ENCODE data around the gene EGFL7. TPM values are rescaled to one million over a fixed set of nuclear protein-coding genes. Genes with fewer than 3 reads are reported as not detected.

Gene EGFL7
- total RNA-seq, 1 donor from 2014 or later, result 16.3 TPM

- no peak for DNase-seq (ENCODE audit: low spot score, unreplicated experiment)
- H3K27ac Mint-ChIP-seq, result no peak overlapping the region
- TF ChIP-seq CTCF (IDR thresholded peaks at IDR 0.05; ENCODE audit: unreplicated experiment), result no peak
- no peaks in the 10 kb centered on the region for H3K27me3 Mint-ChIP-seq
- H3K9me3 Mint-ChIP-seq (ENCODE audit: low read depth), result no peaks in the 10 kb centered on the region
- no peak overlapping the region for H3K4me3 Mint-ChIP-seq (ENCODE audit: low read depth)
- H3K36me3 Mint-ChIP-seq (ENCODE audit: insufficient read depth), result no peaks in the 10 kb centered on the region
- peaks cover 1% of the 10 kb centered on the region for H3K4me1 Mint-ChIP-seq (ENCODE audit: low read depth)
These were observed 4.7 kb downstream of the EGFL7 start for GRCh38 chr9:136667214-136667939.

- TF ChIP-seq CTCF (IDR thresholded peaks at IDR 0.05; ENCODE audit: unreplicated experiment), result no peak
- no peak overlapping the region for H3K4me3 Mint-ChIP-seq (ENCODE audit: low read depth)
- no peak overlapping the region for H3K27ac Mint-ChIP-seq
- DNase-seq (ENCODE audit: low spot score, unreplicated experiment), result no peak
- no peaks in the 10 kb centered on the region for H3K27me3 Mint-ChIP-seq
- no peaks in the 10 kb centered on the region for H3K9me3 Mint-ChIP-seq (ENCODE audit: low read depth)
- no peaks in the 10 kb centered on the region for H3K36me3 Mint-ChIP-seq (ENCODE audit: insufficient read depth)
- H3K4me1 Mint-ChIP-seq (ENCODE audit: low read depth), result peaks cover 1% of the 10 kb centered on the region
These were observed 5.4 kb downstream of the EGFL7 start for GRCh38 chr9:136667940-136668760.

GRCh38 chr9:136668983-136669790 is 6.5 kb downstream of the EGFL7 start:
- Mint-ChIP-seq H3K27me3 (no peaks in the 10 kb centered on the region), H3K4me3 (ENCODE audit: low read depth) (no peak overlapping the region), H3K36me3 (ENCODE audit: insufficient read depth) (no peaks in the 10 kb centered on the region), H3K4me1 (ENCODE audit: low read depth) (peaks cover 1% of the 10 kb centered on the region), H3K27ac (peak overlapping the region; percentile 49), H3K9me3 (ENCODE audit: low read depth) (no peaks in the 10 kb centered on the region)
- no peak for DNase-seq (ENCODE audit: low spot score, unreplicated experiment)
- no peak for TF ChIP-seq CTCF (IDR thresholded peaks at IDR 0.05; ENCODE audit: unreplicated experiment)

GRCh38 chr9:136669791-136670464 is 7.2 kb downstream of the EGFL7 start:
- Mint-ChIP-seq H3K9me3 (ENCODE audit: low read depth) (no peaks in the 10 kb centered on the region), H3K27me3 (no peaks in the 10 kb centered on the region), H3K27ac (no peak overlapping the region), H3K4me3 (ENCODE audit: low read depth) (no peak overlapping the region), H3K4me1 (ENCODE audit: low read depth) (peaks cover 3% of the 10 kb centered on the region), H3K36me3 (ENCODE audit: insufficient read depth) (peaks cover 2% of the 10 kb centered on the region)
- TF ChIP-seq CTCF (IDR thresholded peaks at IDR 0.05; ENCODE audit: unreplicated experiment), result no peak
- no peak for DNase-seq (ENCODE audit: low spot score, unreplicated experiment)
